K562 (cell line): ENCODE results near the gene RPL28.

ENCODE experiments used
- ATF3 ChIP-seq, 2 experiments: fragments of 450-650 bp in 1 of 2; sonication (generic) in 1 of 2; formaldehyde crosslinking in 1 of 2; IDR thresholded peaks in 1 of 2; conservative IDR thresholded peaks in 1 of 2; 2 replicates each; pipeline versions ENCODE4 v1.6.1 to v1.8.1; 2016 to 2023; ENCODE audit warnings: mild to moderate bottlenecking in 2 of 2, moderate library complexity in 2 of 2, inconsistent platforms in 1 of 2, missing genetic modification reagents in 1 of 2
- BACH1 ChIP-seq: fragments of 200-800 bp; sonication (Bioruptor generic); IDR thresholded peaks from 2 replicates; pipeline ENCODE4 v1.6.1; 2016; ENCODE audit warnings: missing genetic modification characterization, missing compliant biosample characterization
- CBX2 ChIP-seq: fragments of 200-600 bp; sonication (generic); IDR thresholded peaks from one replicate; pipeline ENCODE4 v1.6.1; 2012; ENCODE audit warnings: mild to moderate bottlenecking, low read length, inconsistent platforms; ENCODE audit not compliant: insufficient read depth, poor library complexity, severe bottlenecking
- CTCF ChIP-seq, 3 experiments: IDR thresholded peaks in 2 of 3; conservative IDR thresholded peaks in 1 of 3; 2 replicates each; pipeline ENCODE4 v1.5.1; 2011 to 2012; ENCODE audit warnings: low read length in 3 of 3, mild to moderate bottlenecking in 3 of 3, control low read depth in 2 of 3, improper control_type of control experiment in 1 of 3, inconsistent platforms in 1 of 3, low read depth in 1 of 3, mixed read lengths in 1 of 3, moderate library complexity in 1 of 3; ENCODE audit not compliant: insufficient read depth in 2 of 3
- FOXJ3 ChIP-seq: sonication (generic); formaldehyde crosslinking; IDR thresholded peaks from 2 replicates; pipeline ENCODE4 v1.4.0; 2020; ENCODE audit warnings: mild to moderate bottlenecking, missing genetic modification reagents
- GABPB1 ChIP-seq: sonication (generic); formaldehyde crosslinking; IDR thresholded peaks from 2 replicates; pipeline ENCODE4 v1.8.0; 2022; ENCODE audit warnings: mild to moderate bottlenecking, missing genetic modification reagents
- ILK ChIP-seq: fragments of 450-650 bp; IDR thresholded peaks from 2 replicates; pipeline ENCODE4 v1.6.1; 2016; ENCODE audit warnings: missing genetic modification characterization, low read depth, mild to moderate bottlenecking, missing compliant biosample characterization, moderate library complexity, borderline replicate concordance
- MAFK ChIP-seq: IDR thresholded peaks from 2 replicates; pipeline ENCODE4 v1.6.1; 2011; ENCODE audit warnings: low read length, improper control_type of control experiment
- SRF ChIP-seq, 2 experiments: fragments of 250-450, 450-650 bp in 1 of 2; sonication (Bioruptor Pico) in 1 of 2; sonication (generic) in 1 of 2; formaldehyde crosslinking; IDR thresholded peaks; 2 replicates each; pipeline versions ENCODE4 v1.5.0 to v1.5.1; 2020 to 2022; ENCODE audit warnings: mild to moderate bottlenecking in 1 of 2, missing genetic modification reagents in 1 of 2
- THAP12 ChIP-seq: fragments of 250-450 bp; sonication (Bioruptor Pico); IDR thresholded peaks from 2 replicates; pipeline ENCODE4 v1.9.0; 2021; ENCODE audit warnings: mild to moderate bottlenecking, inconsistent platforms

- no peak for TF ChIP-seq MAFK
- no peak for TF ChIP-seq FOXJ3
- TF ChIP-seq GABPB1 (CRISPR knock-in tag): no peak
- TF ChIP-seq BACH1: no peak
- no peak for TF ChIP-seq CTCF (IDR thresholded peaks at IDR 0.05 in 2 of 3, conservative IDR thresholded peaks at IDR 0.05 in 1 of 3; ENCODE audit: insufficient read depth in 2 of 3, low read depth in 1 of 3, low read length in 3 of 3)
- TF ChIP-seq ILK (tag): no peak
- TF ChIP-seq THAP12 (CRISPR knock-in tag): no peak
- TF ChIP-seq CBX2: no peak
- TF ChIP-seq SRF (CRISPR knock-in tag; IDR thresholded peaks at IDR 0.05): no peak
- TF ChIP-seq ATF3 (IDR thresholded peaks at IDR 0.05): no peak
- no peak for TF ChIP-seq ATF3 (CRISPR knock-in tag; conservative IDR thresholded peaks at IDR 0.05)
Measured at GRCh38 chr19:55382522-55383054, 3.1 kb upstream of the RPL28 start.
